ENCODE results near the gene ARAP1.

Gene ARAP1

GRCh38 chr11:72739240-72740059 is 12.8 kb downstream of the ARAP1 start:
- no peaks in the 10 kb centered on the region for H3K27me3 ChIP-seq (ENCODE audit: insufficient read depth, low read depth)
- H3K36me3 ChIP-seq (ENCODE audit: insufficient read depth): no peaks in the 10 kb centered on the region
- H3K9ac ChIP-seq: no peak overlapping the region
- H4K20me1 ChIP-seq (ENCODE audit: insufficient read depth): 0 out of 2 replicates have a peak, but pooled peaks cover 4% of the 10 kb centered on the region
- TF ChIP-seq, protein P1, sequence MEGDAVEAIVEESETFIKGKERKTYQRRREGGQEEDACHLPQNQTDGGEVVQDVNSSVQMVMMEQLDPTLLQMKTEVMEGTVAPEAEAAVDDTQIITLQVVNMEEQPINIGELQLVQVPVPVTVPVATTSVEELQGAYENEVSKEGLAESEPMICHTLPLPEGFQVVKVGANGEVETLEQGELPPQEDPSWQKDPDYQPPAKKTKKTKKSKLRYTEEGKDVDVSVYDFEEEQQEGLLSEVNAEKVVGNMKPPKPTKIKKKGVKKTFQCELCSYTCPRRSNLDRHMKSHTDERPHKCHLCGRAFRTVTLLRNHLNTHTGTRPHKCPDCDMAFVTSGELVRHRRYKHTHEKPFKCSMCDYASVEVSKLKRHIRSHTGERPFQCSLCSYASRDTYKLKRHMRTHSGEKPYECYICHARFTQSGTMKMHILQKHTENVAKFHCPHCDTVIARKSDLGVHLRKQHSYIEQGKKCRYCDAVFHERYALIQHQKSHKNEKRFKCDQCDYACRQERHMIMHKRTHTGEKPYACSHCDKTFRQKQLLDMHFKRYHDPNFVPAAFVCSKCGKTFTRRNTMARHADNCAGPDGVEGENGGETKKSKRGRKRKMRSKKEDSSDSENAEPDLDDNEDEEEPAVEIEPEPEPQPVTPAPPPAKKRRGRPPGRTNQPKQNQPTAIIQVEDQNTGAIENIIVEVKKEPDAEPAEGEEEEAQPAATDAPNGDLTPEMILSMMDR (conservative IDR thresholded peaks at IDR 0.05; ENCODE audit: low read depth, low read length): no peak
- H3K79me2 ChIP-seq (ENCODE audit: insufficient read depth, low read depth): no peaks in the 10 kb centered on the region; the same call in 1 of the 2 replicates
- no peak overlapping the region for H3K27ac ChIP-seq
- no peak overlapping the region for H3K4me3 ChIP-seq (IDR thresholded peaks at IDR 0.05; ENCODE audit: insufficient read depth, low read depth, low read length)
- peaks cover 8% of the 10 kb centered on the region for H3K4me1 ChIP-seq (ENCODE audit: low read depth, poor library complexity, severe bottlenecking)
- no peak overlapping the region for H2AFZ ChIP-seq (ENCODE audit: low read depth)
- no peak overlapping the region for H3K4me2 ChIP-seq

DNA sequence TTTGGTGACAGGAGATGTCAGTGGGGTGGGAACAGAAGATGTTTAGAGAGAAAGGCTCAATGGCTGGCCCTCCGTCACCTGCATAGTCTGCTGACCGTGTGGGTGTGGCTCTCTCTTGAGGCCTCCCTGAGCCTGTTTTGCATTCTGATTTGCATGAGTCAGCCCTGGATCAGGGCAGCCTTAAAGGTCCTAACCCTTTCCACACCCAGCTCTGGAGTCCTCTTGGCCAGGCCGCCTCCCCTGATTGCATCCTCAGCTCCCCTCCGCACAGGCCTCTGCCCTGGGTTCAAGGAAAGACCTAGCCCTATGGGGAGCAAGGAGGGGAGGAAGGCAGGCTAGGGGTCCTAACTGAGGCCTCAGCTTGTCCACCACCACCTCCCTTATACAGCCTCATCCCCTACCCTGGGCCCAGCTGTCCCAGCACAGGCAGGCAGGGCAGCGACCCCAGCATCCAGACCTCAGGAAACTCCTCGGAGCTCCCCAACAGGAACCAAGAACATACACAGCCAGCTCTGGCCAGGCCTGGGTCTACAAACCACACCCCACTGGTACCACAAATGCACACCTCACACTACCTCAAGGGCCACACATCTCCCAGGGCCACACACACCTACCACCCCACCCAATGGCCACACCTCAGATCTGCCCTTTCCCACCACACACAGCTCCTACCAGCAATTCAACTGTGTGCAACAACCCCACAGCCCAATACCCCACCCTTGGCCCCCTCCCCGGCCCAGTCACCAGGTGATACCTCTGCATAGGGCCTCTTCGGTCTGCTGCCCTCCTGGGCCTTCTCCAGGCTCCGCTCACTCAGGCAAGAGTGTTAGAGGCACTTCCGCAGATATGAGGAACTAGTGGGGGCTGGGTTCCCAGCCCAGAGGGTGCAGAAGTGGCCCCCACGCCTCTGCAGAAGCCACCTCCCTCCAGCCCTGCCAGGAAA is 13.7 kb downstream of the ARAP1 start:
- Histone ChIP-seq H3K36me3 (ENCODE audit: insufficient read depth) (no peaks in the 10 kb centered on the region), H4K20me1 (ENCODE audit: insufficient read depth) (0 out of 2 replicates have a peak, but pooled peaks cover 4% of the 10 kb centered on the region), H2AFZ (ENCODE audit: low read depth) (no peak overlapping the region), H3K9ac (no peak overlapping the region), H3K79me2 (ENCODE audit: insufficient read depth, low read depth) (no peaks in the 10 kb centered on the region), H3K4me3 (IDR thresholded peaks at IDR 0.05; ENCODE audit: insufficient read depth, low read depth, low read length) (no peak overlapping the region), H3K27me3 (ENCODE audit: insufficient read depth, low read depth) (no peaks in the 10 kb centered on the region), H3K27ac (no peak overlapping the region), H3K4me2 (no peak overlapping the region), H3K4me1 (ENCODE audit: low read depth, poor library complexity, severe bottlenecking) (peaks cover 8% of the 10 kb centered on the region)
- TF ChIP-seq, protein P1 (conservative IDR thresholded peaks at IDR 0.05; ENCODE audit: low read depth, low read length): no peak

DNA sequence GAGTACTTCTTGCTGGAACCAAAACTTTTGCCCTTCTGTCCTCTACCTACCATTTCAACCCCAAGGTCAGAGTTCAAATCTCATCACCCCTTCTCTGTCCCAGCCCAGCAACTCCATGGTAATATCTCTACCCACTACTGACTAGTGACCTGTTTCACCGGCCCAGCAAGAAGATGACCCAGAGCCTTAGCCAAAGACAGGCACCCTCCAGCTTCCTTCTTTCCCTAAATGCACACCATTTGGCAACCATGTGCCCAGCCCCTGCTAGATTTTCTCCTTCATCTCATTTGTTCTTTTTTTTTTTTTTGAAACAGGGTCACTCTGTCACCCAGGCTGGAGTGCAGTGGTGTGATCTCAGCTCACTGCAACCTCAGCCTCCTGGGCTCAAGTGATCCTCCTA is 14.9 kb downstream of the ARAP1 start:
- Histone ChIP-seq H2AFZ (ENCODE audit: low read depth) (no peak overlapping the region), H3K36me3 (ENCODE audit: insufficient read depth) (no peaks in the 10 kb centered on the region), H3K4me3 (IDR thresholded peaks at IDR 0.05; ENCODE audit: insufficient read depth, low read depth, low read length) (no peak overlapping the region), H3K27me3 (ENCODE audit: insufficient read depth, low read depth) (no peaks in the 10 kb centered on the region), H3K4me2 (no peak overlapping the region), H3K27ac (no peak overlapping the region), H3K9ac (no peak overlapping the region), H4K20me1 (ENCODE audit: insufficient read depth) (no peaks in the 10 kb centered on the region), H3K79me2 (ENCODE audit: insufficient read depth, low read depth) (no peaks in the 10 kb centered on the region), H3K4me1 (ENCODE audit: low read depth, poor library complexity, severe bottlenecking) (peaks cover 8% of the 10 kb centered on the region)
- TF ChIP-seq, protein P1 (conservative IDR thresholded peaks at IDR 0.05; ENCODE audit: low read depth, low read length): no peak

GRCh38 chr11:72736452-72737069 is 15.6 kb downstream of the ARAP1 start:
- no peak overlapping the region for H3K4me3 ChIP-seq (IDR thresholded peaks at IDR 0.05; ENCODE audit: insufficient read depth, low read depth, low read length)
- H3K27me3 ChIP-seq (ENCODE audit: insufficient read depth, low read depth): no peaks in the 10 kb centered on the region
- TF ChIP-seq, protein P1 (conservative IDR thresholded peaks at IDR 0.05; ENCODE audit: low read depth, low read length): no peak
- H3K27ac ChIP-seq: no peak overlapping the region
- no peak overlapping the region for H3K9ac ChIP-seq
- peaks cover 8% of the 10 kb centered on the region for H3K4me1 ChIP-seq (ENCODE audit: low read depth, poor library complexity, severe bottlenecking)
- H2AFZ ChIP-seq (ENCODE audit: low read depth): no peak overlapping the region
- H3K4me2 ChIP-seq: no peak overlapping the region
- H3K79me2 ChIP-seq (ENCODE audit: insufficient read depth, low read depth): no peaks in the 10 kb centered on the region
- H3K36me3 ChIP-seq (ENCODE audit: insufficient read depth): no peaks in the 10 kb centered on the region
- H4K20me1 ChIP-seq (ENCODE audit: insufficient read depth): no peaks in the 10 kb centered on the region

Measured in KMS-11 (cell line).